ENCODE measurements around the gene RNF14. TPM values are rescaled to one million over a fixed set of nuclear protein-coding genes. Genes with fewer than 3 reads are reported as not detected.

RNF14 gene
- total RNA-seq, 1 experiment from 2014 or later: 20.1 TPM

GRCh38 chr5:141966963-141967333 is 2.0 kb upstream of the RNF14 start:
- WGBS (ENCODE audit: extremely low coverage, insufficient read length, low lambda C conversion rate): no CpG with 5 or more reads among the region's 2 CpGs

More at GRCh38 chr5:141966963-141967333, 2.0 kb upstream of the RNF14 start:
- no peak overlapping the region for H2BK5ac ChIP-seq (ENCODE audit: insufficient read length, low read length)
- H2BK120ac ChIP-seq (ENCODE audit: low read depth, low read length, poor library complexity, severe bottlenecking): no peak overlapping the region
- Mint-ChIP-seq H3K4me1 (peaks cover 18 to 19% of the 10 kb centered on the region in 2 experiments), H3K27ac (no peak overlapping the region), H3K27me3 (ENCODE audit: low read depth) (no peaks in the 10 kb centered on the region), H3K36me3 (ENCODE audit: insufficient read depth in 1 of 3, low read depth in 3 of 3) (peaks cover 0 to 2% (median 0%) of the 10 kb centered on the region in 3 experiments; a peak in 1 of 7 replicates), H3K4me3 (no peak overlapping the region), H3K9me3 (no peaks in the 10 kb centered on the region)
- H4K20me1 ChIP-seq (ENCODE audit: control insufficient read depth, insufficient read depth, insufficient read length): no peaks in the 10 kb centered on the region
- no peak overlapping the region for H2BK20ac ChIP-seq (ENCODE audit: low read depth, low read length, poor library complexity, severe bottlenecking)
- no peak overlapping the region for H4K5ac ChIP-seq (ENCODE audit: insufficient read length, low read depth, low read length)
- no peak overlapping the region for H2BK12ac ChIP-seq (ENCODE audit: insufficient read length, low read depth, low read length)
- H4K91ac ChIP-seq (ENCODE audit: insufficient read length, low read depth, low read length): no peak overlapping the region
- H2BK15ac ChIP-seq (ENCODE audit: low read depth, low read length): no peak overlapping the region
- H3K79me1 ChIP-seq (ENCODE audit: insufficient read depth, low read depth, low read length, poor library complexity, severe bottlenecking): no peaks in the 10 kb centered on the region
- H3K79me2 ChIP-seq (ENCODE audit: insufficient read depth, low read length): no peaks in the 10 kb centered on the region
- no peaks in the 10 kb centered on the region for H3K9me3 ChIP-seq (ENCODE audit: control insufficient read depth, low read depth, low read length)
- peaks cover 2% of the 10 kb centered on the region; the same call in 1 of the 2 replicates for H3K4me1 ChIP-seq (ENCODE audit: insufficient read depth, low read length)
- H3K9ac ChIP-seq (ENCODE audit: extremely low read depth, insufficient read length, low read length): no peak overlapping the region
- no peak for DNase-seq
- H4K8ac ChIP-seq (replicated peaks; ENCODE audit: insufficient read length, low read depth, low read length): no peak overlapping the region
- H3T11ph ChIP-seq (ENCODE audit: low read length): no peak overlapping the region
- no peaks in the 10 kb centered on the region for H3K27me3 ChIP-seq (ENCODE audit: insufficient read depth, low read length)
- H2AFZ ChIP-seq (ENCODE audit: low read length): no peak overlapping the region
- no peak overlapping the region for H3K4me2 ChIP-seq (ENCODE audit: insufficient read depth, insufficient read length, low read length)
- TF ChIP-seq, protein P1, sequence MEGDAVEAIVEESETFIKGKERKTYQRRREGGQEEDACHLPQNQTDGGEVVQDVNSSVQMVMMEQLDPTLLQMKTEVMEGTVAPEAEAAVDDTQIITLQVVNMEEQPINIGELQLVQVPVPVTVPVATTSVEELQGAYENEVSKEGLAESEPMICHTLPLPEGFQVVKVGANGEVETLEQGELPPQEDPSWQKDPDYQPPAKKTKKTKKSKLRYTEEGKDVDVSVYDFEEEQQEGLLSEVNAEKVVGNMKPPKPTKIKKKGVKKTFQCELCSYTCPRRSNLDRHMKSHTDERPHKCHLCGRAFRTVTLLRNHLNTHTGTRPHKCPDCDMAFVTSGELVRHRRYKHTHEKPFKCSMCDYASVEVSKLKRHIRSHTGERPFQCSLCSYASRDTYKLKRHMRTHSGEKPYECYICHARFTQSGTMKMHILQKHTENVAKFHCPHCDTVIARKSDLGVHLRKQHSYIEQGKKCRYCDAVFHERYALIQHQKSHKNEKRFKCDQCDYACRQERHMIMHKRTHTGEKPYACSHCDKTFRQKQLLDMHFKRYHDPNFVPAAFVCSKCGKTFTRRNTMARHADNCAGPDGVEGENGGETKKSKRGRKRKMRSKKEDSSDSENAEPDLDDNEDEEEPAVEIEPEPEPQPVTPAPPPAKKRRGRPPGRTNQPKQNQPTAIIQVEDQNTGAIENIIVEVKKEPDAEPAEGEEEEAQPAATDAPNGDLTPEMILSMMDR (conservative IDR thresholded peaks at IDR 0.05): no peak
- no peak overlapping the region for H3K23ac ChIP-seq (ENCODE audit: insufficient read length, low read depth, low read length)
- no peak overlapping the region for H3K56ac ChIP-seq (ENCODE audit: insufficient read length, low read depth, low read length)
- H3K27ac ChIP-seq (ENCODE audit: insufficient read length, low read depth, low read length): no peak overlapping the region
- H2AK5ac ChIP-seq (ENCODE audit: insufficient read length, low read length): no peak overlapping the region
- H3K23me2 ChIP-seq (ENCODE audit: insufficient read length, low read depth, low read length, poor library complexity, severe bottlenecking): peaks cover 4% of the 10 kb centered on the region
- no peak overlapping the region for H3K14ac ChIP-seq (ENCODE audit: insufficient read depth, low read length)
- H3K4ac ChIP-seq (ENCODE audit: low read depth, low read length): no peak overlapping the region
- no peak overlapping the region for H3K18ac ChIP-seq (ENCODE audit: insufficient read length, low read depth, low read length)
